MV-4-11 (cell line): ENCODE results near the gene APOL1.
"Not testable (repeated sequence)": the region's sequence is repeated elsewhere in the genome, so short reads cannot be mapped to it uniquely, and the experiment has no call there.

Experiments
- DNase-seq: peaks from one replicate; lab custom pipeline; 2025; lab: John Stamatoyannopoulos, UW

APOL1 gene

GRCh38 chr22:36245805-36246356 is 7.1 kb upstream of the APOL1 start:
- DNase-seq, result no peak

- DNase-seq, result no peak
These were observed 6.2 kb upstream of the APOL1 start for GRCh38 chr22:36246718-36247117.

- DNase-seq, result no peak
These were observed 5.0 kb upstream of the APOL1 start for GRCh38 chr22:36247955-36248354.

GRCh38 chr22:36249160-36249559 is 3.8 kb upstream of the APOL1 start:
- DNase-seq, result no peak

GRCh38 chr22:36250292-36250960 is 2.5 kb upstream of the APOL1 start:
- DNase-seq, result not testable (repeated sequence)

GRCh38 chr22:36251979-36252608 is 839 bp upstream of the APOL1 start:
- not testable (repeated sequence) for DNase-seq

- DNase-seq, result no peak
These were observed 874 bp downstream of the APOL1 start for GRCh38 chr22:36253523-36254490.

GRCh38 chr22:36255572-36255971 is 2.6 kb downstream of the APOL1 start:
- DNase-seq, result not testable (repeated sequence)

- no peak for DNase-seq
These were observed 3.5 kb downstream of the APOL1 start for GRCh38 chr22:36256478-36256877.

- DNase-seq, result no peak
These were observed 4.4 kb downstream of the APOL1 start for GRCh38 chr22:36257308-36257707.

- no peak for DNase-seq
These were observed 5.2 kb downstream of the APOL1 start for GRCh38 chr22:36257948-36258670.

GRCh38 chr22:36258701-36259614 is 6.0 kb downstream of the APOL1 start:
- DNase-seq, result peak; percentile 42

- no peak for DNase-seq
These were observed 6.8 kb downstream of the APOL1 start for GRCh38 chr22:36259615-36260300.

GRCh38 chr22:36261675-36262074 is 8.7 kb downstream of the APOL1 start:
- not testable (repeated sequence) for DNase-seq

GRCh38 chr22:36262307-36262706 is 9.4 kb downstream of the APOL1 start:
- DNase-seq, result not testable (repeated sequence)

GRCh38 chr22:36263216-36263673 is 10.3 kb downstream of the APOL1 start:
- peak; percentile 39 for DNase-seq

- DNase-seq, result not testable (repeated sequence)
These were observed 11.1 kb downstream of the APOL1 start for GRCh38 chr22:36263886-36264664.

- no peak for DNase-seq
These were observed 14.1 kb downstream of the APOL1 start for GRCh38 chr22:36267058-36267457.

GRCh38 chr22:36267896-36268485 is 15.1 kb downstream of the APOL1 start:
- no peak for DNase-seq
